HG02884 (cell line): Measurements from ENCODE around the gene MYH9.

Source experiments
- ATAC-seq: cut with Tn5 transposase; IDR thresholded peaks from one replicate; pipeline ENCODE4 v1.9.1; 2021; ENCODE audit warnings: mild to moderate bottlenecking, moderate library complexity; ENCODE audit not compliant: unreplicated experiment

The MYH9 gene

DNA sequence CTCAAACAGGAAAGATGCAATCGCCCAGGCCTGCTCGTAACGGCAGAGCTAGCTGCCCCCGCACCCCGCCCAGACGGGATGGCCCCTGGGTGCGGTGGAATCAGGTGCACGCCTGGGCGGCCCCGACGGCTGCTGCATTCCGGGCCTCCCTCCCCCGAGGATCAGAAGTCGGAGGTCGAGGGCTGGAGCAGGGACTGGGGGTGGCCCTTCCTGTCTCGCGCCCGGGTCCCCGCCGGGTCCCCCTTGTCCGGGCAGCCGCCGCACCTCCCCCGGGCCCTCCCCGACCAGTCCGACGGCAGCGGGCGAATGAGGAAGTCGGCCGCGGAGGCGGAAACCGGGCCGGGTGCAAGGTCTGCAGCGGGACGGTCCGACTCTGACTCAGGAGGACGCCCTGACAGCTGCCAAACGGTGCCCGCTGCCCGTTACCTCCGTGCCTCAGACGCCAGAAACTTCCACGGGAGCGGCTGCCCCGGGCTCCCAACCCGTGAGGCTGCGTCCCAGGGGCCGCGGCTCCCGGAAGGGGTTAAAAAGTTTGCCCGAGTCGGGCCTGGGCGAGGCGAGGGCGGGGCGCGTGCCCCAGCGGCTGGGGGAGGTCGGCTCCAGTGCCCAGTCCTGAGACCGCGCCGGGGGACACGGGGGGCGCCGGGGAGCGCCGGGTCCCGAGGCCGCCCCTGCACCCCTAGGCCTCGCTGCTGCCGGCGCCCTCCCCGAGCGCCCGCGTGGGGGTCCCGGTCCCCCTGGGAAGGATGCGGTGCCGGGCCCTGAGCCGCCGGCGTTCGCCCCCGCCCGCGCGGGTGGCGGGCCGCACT, 663 bp downstream of the MYH9 start:
- no peak for ATAC-seq

DNA sequence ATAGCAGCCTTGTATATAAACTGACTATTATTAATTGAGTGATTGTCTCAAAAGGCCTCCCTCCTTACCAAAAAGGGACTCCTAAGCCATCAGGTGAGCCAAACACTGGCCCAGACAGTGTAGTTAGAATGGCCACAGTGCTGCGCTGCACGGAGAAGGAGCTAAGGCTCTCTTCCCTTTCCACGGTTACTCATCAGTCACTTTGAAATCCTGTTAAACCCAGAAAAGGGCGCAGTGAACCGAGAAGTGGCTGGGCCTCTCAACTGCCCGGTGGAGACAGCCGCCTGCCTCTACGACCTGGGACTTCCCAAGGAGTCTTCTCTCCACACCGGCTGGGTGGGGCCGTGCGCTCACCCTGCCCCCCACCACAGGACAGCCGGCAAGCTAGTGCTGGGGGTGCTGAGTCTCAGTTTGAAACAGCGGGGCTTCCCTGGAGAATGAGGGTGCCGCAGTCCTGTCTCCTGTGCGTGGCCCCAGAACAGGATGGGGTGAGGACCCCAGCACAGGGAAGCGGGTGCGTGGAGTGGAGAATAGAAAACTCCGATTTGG, 1.3 kb downstream of the MYH9 start:
- ATAC-seq, result no peak

- ATAC-seq, result no peak
Measured at GRCh38 chr22:36385491-36386350, 2.0 kb downstream of the MYH9 start.

GRCh38 chr22:36384766-36385481, 2.8 kb downstream of the MYH9 start:
- no peak for ATAC-seq

GRCh38 chr22:36383110-36383581, 4.6 kb downstream of the MYH9 start:
- ATAC-seq, result no peak

DNA sequence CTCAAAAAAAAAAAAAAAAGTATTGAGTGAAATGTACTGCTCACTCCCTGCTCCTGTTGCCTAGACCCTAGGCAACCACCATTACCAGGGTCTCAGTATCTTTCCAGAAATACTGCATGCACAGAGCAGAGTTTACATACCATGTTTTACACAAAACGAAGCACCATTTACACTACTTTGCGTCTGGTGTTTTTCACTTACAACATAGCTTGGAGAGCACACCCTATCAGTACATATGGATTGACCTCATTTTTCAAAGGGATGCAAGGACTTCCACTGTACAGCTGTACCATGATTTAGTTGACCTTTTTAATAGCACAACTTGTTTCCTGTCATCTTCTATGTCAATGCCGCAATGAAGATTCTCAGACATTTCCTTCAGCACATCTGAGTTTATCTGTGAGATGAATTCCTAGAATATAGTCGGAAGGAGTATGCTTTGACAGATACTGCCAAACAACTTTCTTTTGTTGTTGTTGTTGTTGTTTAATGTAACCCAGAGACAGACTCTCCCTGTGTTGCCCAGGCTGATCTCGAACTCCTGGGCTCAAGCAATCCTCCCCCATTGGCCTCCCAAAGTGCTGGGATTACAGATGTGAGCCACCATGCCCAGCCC, 6.1 kb downstream of the MYH9 start:
- no peak for ATAC-seq

- no peak for ATAC-seq
Measured at GRCh38 chr22:36379593-36380361, 8.0 kb downstream of the MYH9 start.

DNA sequence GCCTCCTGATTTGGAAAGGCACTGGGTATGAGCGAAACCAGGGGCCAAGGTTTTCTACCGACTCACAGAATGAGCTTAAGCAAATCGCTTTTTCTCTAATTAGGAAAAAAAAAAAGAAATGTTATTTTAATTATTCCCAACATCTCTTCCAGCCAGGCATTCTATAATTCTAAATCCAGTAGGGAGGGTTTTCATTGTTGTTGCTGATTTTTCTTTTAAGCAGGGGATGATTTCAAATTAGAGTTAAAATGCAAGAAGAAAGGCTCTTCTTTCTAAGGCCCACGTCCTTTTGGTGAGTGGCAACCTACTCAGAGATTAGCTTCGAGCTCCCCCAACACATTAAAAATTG, 8.9 kb downstream of the MYH9 start:
- ATAC-seq, result no peak

- ATAC-seq, result no peak
Measured at GRCh38 chr22:36378080-36378868, 9.5 kb downstream of the MYH9 start.

GRCh38 chr22:36377022-36377631, 10.6 kb downstream of the MYH9 start:
- ATAC-seq, result no peak

- no peak for ATAC-seq
Measured at GRCh38 chr22:36376265-36376664, 11.5 kb downstream of the MYH9 start.

- ATAC-seq, result no peak
Measured at GRCh38 chr22:36375071-36375980, 12.4 kb downstream of the MYH9 start.

- ATAC-seq, result no peak
Measured at GRCh38 chr22:36374603-36375024, 13.2 kb downstream of the MYH9 start.

DNA sequence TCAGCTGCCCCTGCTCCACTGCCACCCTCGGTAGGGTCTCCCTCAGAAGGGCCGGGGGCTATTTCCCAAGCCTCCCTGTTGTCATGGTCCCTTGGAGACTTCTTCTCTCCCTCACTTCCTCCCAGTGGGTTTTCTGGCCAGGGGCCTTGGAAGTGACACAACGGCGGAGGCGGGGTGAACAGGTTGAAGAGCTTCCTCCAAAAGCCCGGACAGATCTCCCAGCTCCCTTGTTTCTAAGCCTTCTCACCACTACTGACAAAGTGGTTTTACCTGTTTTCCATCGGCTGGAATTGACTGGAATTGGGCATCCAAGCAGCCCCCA, 14.5 kb downstream of the MYH9 start:
- ATAC-seq, result no peak

- no peak for ATAC-seq
Measured at GRCh38 chr22:36371920-36372319, 15.8 kb downstream of the MYH9 start.

- ATAC-seq, result no peak
Measured at GRCh38 chr22:36369922-36370791, 17.6 kb downstream of the MYH9 start.
